ENCODE measurements around the gene RHOG. TPM values are rescaled to one million over a fixed set of nuclear protein-coding genes. Genes with fewer than 3 reads are reported as not detected.

RHOG gene
- total and polyA plus RNA-seq, 9 of the 15 experiments (the other 6 are each of a cell fraction or from before 2014, with no cell fraction given) = 22.6 to 162 (median 80.3) TPM

DNA sequence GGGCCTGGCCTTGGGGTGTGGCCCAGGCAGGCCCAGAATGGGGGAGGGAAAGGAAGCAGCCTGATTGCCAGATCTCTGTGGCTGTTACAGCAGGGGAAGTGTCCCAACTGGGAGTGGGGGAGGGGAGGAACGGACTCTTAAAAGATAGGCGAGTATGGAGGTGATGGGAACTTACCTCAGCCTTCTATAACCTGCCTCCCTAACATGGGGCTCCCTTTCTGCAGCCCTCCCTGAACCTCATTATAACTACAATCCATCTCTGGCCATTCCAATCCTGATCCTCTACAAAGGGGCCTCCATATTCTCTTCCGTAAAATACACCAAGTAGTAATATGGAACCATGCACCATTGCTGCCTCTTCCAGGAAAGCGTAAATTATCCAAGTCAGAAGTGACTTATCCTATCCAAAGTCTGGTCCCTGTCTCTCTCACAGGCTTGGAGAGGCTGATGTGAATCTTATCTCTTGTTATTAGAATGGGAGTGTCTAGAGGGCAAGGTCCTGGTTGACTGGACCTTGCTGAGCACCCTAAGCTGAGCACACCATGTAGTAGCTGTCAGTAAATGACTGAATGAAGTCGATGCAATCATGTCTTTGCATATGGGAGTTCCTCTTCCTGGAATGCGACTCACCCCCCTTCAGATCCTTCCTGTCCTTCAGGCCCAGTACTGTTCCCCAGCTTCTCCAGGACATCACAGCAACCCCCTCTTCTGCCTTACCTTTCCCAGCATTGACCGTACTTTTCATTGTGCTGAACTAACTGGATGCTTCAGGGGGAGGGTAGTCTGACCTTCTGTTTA, 5.9 kb downstream of the RHOG start:
- Histone ChIP-seq H4K20me1 (replicated peaks; ENCODE audit: control insufficient read depth, insufficient read depth, low read length) (peaks cover 4% of the 10 kb centered on the region; the same call in 1 of the 2 replicates), H3K27me3 (ENCODE audit: control insufficient read depth in 2 of 2, insufficient read depth in 2 of 2, low read length in 2 of 2) (no peaks in the 10 kb centered on the region), H3K4me1 (replicated peaks in 1 of 2; ENCODE audit: control insufficient read depth in 2 of 2, insufficient read depth in 2 of 2, low read length in 2 of 2) (peaks cover 57 to 81% of the 10 kb centered on the region in 2 experiments), H3K36me3 (ENCODE audit: control insufficient read depth, insufficient read depth, low read length) (peaks cover 79% of the 10 kb centered on the region), H2AFZ (ENCODE audit: low read depth, low read length) (no peak overlapping the region), H3K79me2 (ENCODE audit: control insufficient read depth, insufficient read depth, low read length) (peaks cover 100% of the 10 kb centered on the region), H3K4me3 (peak overlapping the region; percentile 36), H3K9me3 (replicated peaks; ENCODE audit: control insufficient read depth, insufficient read depth, low read depth, low read length) (no peaks in the 10 kb centered on the region), H3K27ac (ENCODE audit: extremely low read depth, low read depth, low read length) (peak overlapping the region; percentile 94), H3K9me1 (ENCODE audit: control insufficient read depth, insufficient read depth, low read length) (no peaks in the 10 kb centered on the region), H3K4me2 (ENCODE audit: insufficient read depth, low read length) (peak overlapping the region; percentile 82), H3K9ac (ENCODE audit: insufficient read depth in 1 of 2, low read depth in 2 of 2, low read length in 2 of 2) (peak overlapping the region; percentile 76 to 77; a peak in 3 of 4 replicates)
- peak; percentile 86 for FAIRE-seq
- intact Hi-C loops (cut with micrococcal nuclease) = loop anchor here (1.0 kb wide), 1 partner anchor 11 kb away; no protein-coding TSS in a partner anchor
- no TSS peak for BruUV-seq (replicated peaks)
- CTCF ChIA-PET (ENCODE audit: low intra/inter-chr PET ratio) = no interaction called here
- DNase-seq (ENCODE audit: extremely low read depth in 1 of 4, low spot score in 3 of 4) = peak; percentile 78 to 96 (median 85)
- 0% methylated on average over 7 of the region's 7 CpGs for WGBS (ENCODE audit: insufficient coverage, low coverage, missing lambda C conversion rate)
- POLR2A ChIA-PET = interaction anchor here (0.5 to 2.5 kb wide), 7 partner anchors 9 to 43 kb away, joined by 3 to 8 read pairs (median 4); partner anchors contain the start of gene STIM1
- peak; percentile 79 for ATAC-seq
- in situ Hi-C loops (cut with MboI) = no loop called here
- TF ChIP-seq SMARCE1 (IDR thresholded peaks at IDR 0.05) (peak; percentile 89), NR2C1 (IDR thresholded peaks at IDR 0.05) (no peak), NR2C1 (tag; IDR thresholded peaks at IDR 0.05) (peak; percentile 44; the same call in 1 of the 2 replicates), KDM1A (IDR thresholded peaks at IDR 0.05) (peak; percentile 77 to 88), CTBP1 (IDR thresholded peaks at IDR 0.05; ENCODE audit: borderline replicate concordance) (peak; percentile 94), ZBTB33 (CRISPR knock-in tag; IDR thresholded peaks at IDR 0.05) (no peak), ARID3A (IDR thresholded peaks at IDR 0.05; ENCODE audit: borderline replicate concordance, low read depth, low read length) (peak; percentile 68), KAT8 (IDR thresholded peaks at IDR 0.05; ENCODE audit: low read depth) (no peak), NCOA1 (IDR thresholded peaks at IDR 0.05; ENCODE audit: low read depth) (peak; percentile 76; the same call in 1 of the 2 replicates), CC2D1A (IDR thresholded peaks at IDR 0.05) (peak; percentile 42; the same call in 1 of the 2 replicates), ZNF184 (CRISPR knock-in tag; IDR thresholded peaks at IDR 0.05) (no peak), ZNF764 (CRISPR knock-in tag; IDR thresholded peaks at IDR 0.05; ENCODE audit: low read depth) (no peak), MCM7 (IDR thresholded peaks at IDR 0.05) (no peak), MAFG (tag; conservative IDR thresholded peaks at IDR 0.05) (no peak), ARID2 (IDR thresholded peaks at IDR 0.05) (no peak), TRIM24 (IDR thresholded peaks at IDR 0.05) (peak; percentile 87 to 90), ZBED1 (IDR thresholded peaks at IDR 0.05) (no peak)
- TF ChIP-seq, protein P1, sequence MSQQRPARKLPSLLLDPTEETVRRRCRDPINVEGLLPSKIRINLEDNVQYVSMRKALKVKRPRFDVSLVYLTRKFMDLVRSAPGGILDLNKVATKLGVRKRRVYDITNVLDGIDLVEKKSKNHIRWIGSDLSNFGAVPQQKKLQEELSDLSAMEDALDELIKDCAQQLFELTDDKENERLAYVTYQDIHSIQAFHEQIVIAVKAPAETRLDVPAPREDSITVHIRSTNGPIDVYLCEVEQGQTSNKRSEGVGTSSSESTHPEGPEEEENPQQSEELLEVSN (IDR thresholded peaks at IDR 0.05; ENCODE audit: borderline replicate concordance in 1 of 2, extremely low read depth in 1 of 2, insufficient read depth in 1 of 2, insufficient read length in 1 of 2, low read depth in 1 of 2, low read length in 1 of 2, poor library complexity in 1 of 2, severe bottlenecking in 1 of 2) = peak in 1 of 2 experiments; percentile 28
- TF ChIP-seq, protein P2, sequence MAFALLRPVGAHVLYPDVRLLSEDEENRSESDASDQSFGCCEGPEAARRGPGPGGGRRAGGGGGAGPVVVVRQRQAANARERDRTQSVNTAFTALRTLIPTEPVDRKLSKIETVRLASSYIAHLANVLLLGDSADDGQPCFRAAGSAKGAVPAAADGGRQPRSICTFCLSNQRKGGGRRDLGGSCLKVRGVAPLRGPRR (CRISPR knock-in tag; IDR thresholded peaks at IDR 0.05) = no peak

Data from K562 (cell line).